ENCODE measurements around the gene PTGR3. TPM values are rescaled to one million over a fixed set of nuclear protein-coding genes. Genes with fewer than 3 reads are reported as not detected.

PTGR3 gene
- total and polyA plus RNA-seq, 2 donors from 2014 or later: 21.1 to 36.8 TPM

GRCh38 chr18:75167137-75167536 is 41.8 kb downstream of the PTGR3 start:
- H3K27ac ChIP-seq (ENCODE audit: low read depth in 2 of 2, low read length in 2 of 2): no peak overlapping the region
- FAIRE-seq: no peak
- H3K4me1 ChIP-seq (ENCODE audit: control insufficient read depth in 2 of 3, insufficient read depth in 2 of 3, low read depth in 1 of 3, low read length in 3 of 3): no peaks in the 10 kb centered on the region
- no peaks in the 10 kb centered on the region for H3K9me3 ChIP-seq (ENCODE audit: control insufficient read depth in 2 of 3, insufficient read depth in 1 of 3, low read length in 3 of 3)
- H3K9ac ChIP-seq (ENCODE audit: low read length in 3 of 3): no peak overlapping the region
- H3K36me3 ChIP-seq (ENCODE audit: control insufficient read depth in 2 of 3, insufficient read depth in 3 of 3, low read length in 3 of 3): no peaks in the 10 kb centered on the region
- no peak for TF ChIP-seq CTCF (IDR thresholded peaks at IDR 0.05; ENCODE audit: borderline replicate concordance, extremely low read depth, insufficient read depth)
- DNase-seq: no peak
- no peaks in the 10 kb centered on the region for H3K27me3 ChIP-seq (ENCODE audit: control insufficient read depth, insufficient read depth, low read length)
- intact Hi-C loops (cut with DNase I): no loop called here
- no peak overlapping the region for H3K4me3 ChIP-seq (ENCODE audit: low read length in 3 of 3)

GRCh38 chr18:75165926-75166325 is 43.0 kb downstream of the PTGR3 start:
- Histone ChIP-seq H3K27me3 (ENCODE audit: control insufficient read depth, insufficient read depth, low read length) (no peaks in the 10 kb centered on the region), H3K27ac (ENCODE audit: low read depth in 2 of 2, low read length in 2 of 2) (no peak overlapping the region), H3K9me3 (ENCODE audit: control insufficient read depth in 2 of 3, insufficient read depth in 1 of 3, low read length in 3 of 3) (no peaks in the 10 kb centered on the region), H3K4me1 (ENCODE audit: control insufficient read depth in 2 of 3, insufficient read depth in 2 of 3, low read depth in 1 of 3, low read length in 3 of 3) (no peaks in the 10 kb centered on the region), H3K9ac (ENCODE audit: low read length in 3 of 3) (no peak overlapping the region), H3K4me3 (ENCODE audit: low read length in 3 of 3) (no peak overlapping the region), H3K36me3 (ENCODE audit: control insufficient read depth in 2 of 3, insufficient read depth in 3 of 3, low read length in 3 of 3) (no peaks in the 10 kb centered on the region)
- intact Hi-C loops (cut with DNase I): no loop called here
- DNase-seq (no peak), FAIRE-seq (no peak)
- no peak for TF ChIP-seq CTCF (IDR thresholded peaks at IDR 0.05; ENCODE audit: borderline replicate concordance, extremely low read depth, insufficient read depth)

- H3K27me3 ChIP-seq (ENCODE audit: control insufficient read depth, insufficient read depth, low read length): no peaks in the 10 kb centered on the region
- intact Hi-C loops (cut with DNase I): no loop called here
- no peaks in the 10 kb centered on the region for H3K4me1 ChIP-seq (ENCODE audit: control insufficient read depth in 2 of 3, insufficient read depth in 2 of 3, low read depth in 1 of 3, low read length in 3 of 3)
- no peak overlapping the region for H3K9ac ChIP-seq (ENCODE audit: low read length in 3 of 3)
- DNase-seq (no peak), FAIRE-seq (no peak)
- no peak overlapping the region for H3K27ac ChIP-seq (ENCODE audit: low read depth in 2 of 2, low read length in 2 of 2)
- H3K36me3 ChIP-seq (ENCODE audit: control insufficient read depth in 2 of 3, insufficient read depth in 3 of 3, low read length in 3 of 3): no peaks in the 10 kb centered on the region
- TF ChIP-seq CTCF (IDR thresholded peaks at IDR 0.05; ENCODE audit: borderline replicate concordance, extremely low read depth, insufficient read depth): no peak
- no peaks in the 10 kb centered on the region for H3K9me3 ChIP-seq (ENCODE audit: control insufficient read depth in 2 of 3, insufficient read depth in 1 of 3, low read length in 3 of 3)
- no peak overlapping the region for H3K4me3 ChIP-seq (ENCODE audit: low read length in 3 of 3)
Measured at GRCh38 chr18:75164479-75164878, 44.5 kb downstream of the PTGR3 start.

GRCh38 chr18:75163736-75164135 is 45.2 kb downstream of the PTGR3 start:
- Histone ChIP-seq H3K9me3 (ENCODE audit: control insufficient read depth in 2 of 3, insufficient read depth in 1 of 3, low read length in 3 of 3) (no peaks in the 10 kb centered on the region), H3K9ac (ENCODE audit: low read length in 3 of 3) (no peak overlapping the region), H3K36me3 (ENCODE audit: control insufficient read depth in 2 of 3, insufficient read depth in 3 of 3, low read length in 3 of 3) (no peaks in the 10 kb centered on the region), H3K4me3 (ENCODE audit: low read length in 3 of 3) (no peak overlapping the region), H3K27me3 (ENCODE audit: control insufficient read depth, insufficient read depth, low read length) (no peaks in the 10 kb centered on the region), H3K4me1 (ENCODE audit: control insufficient read depth in 2 of 3, insufficient read depth in 2 of 3, low read depth in 1 of 3, low read length in 3 of 3) (no peaks in the 10 kb centered on the region), H3K27ac (ENCODE audit: low read depth in 2 of 2, low read length in 2 of 2) (no peak overlapping the region)
- DNase-seq: no peak
- no peak for TF ChIP-seq CTCF (IDR thresholded peaks at IDR 0.05; ENCODE audit: borderline replicate concordance, extremely low read depth, insufficient read depth)
- intact Hi-C loops (cut with DNase I): no loop called here
- FAIRE-seq: no peak

Measured in kidney (tissue), 14 donors.